ENCODE measurements around the gene HMG20A. TPM values are rescaled to one million over a fixed set of nuclear protein-coding genes. Genes with fewer than 3 reads are reported as not detected.

The HMG20A gene
- total and polyA plus RNA-seq, 9 of the 15 experiments (the other 6 are each of a cell fraction or from before 2014, with no cell fraction given) = 25.0 to 68.1 (median 38.9) TPM

DNA sequence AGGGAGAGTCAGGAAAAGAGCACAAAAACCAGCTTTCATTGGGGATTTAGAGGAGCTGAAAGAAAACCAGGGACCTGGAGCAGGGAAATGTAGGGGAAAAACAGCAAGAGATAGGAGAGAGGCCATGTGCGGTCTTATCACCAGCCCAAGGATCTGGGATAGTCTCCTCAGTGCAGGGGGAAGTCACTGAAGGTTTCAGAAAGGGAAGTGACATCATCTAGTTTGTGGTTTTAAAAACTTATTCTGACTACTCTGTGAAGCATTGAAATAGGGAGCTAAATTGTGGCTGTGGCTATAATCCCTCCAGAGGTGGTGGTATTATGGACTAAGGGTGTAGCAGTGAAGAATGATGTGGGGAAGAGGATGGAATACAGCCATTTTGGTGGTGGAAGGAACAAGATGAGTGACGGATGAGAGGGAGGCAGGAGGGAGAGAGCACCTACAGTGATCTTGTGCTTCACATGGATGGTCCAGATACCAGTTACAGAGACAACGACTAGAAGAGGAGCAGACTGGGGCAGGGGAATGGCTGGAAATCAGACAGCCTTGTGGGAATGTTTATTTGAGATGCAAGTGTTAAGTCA is 72.7 kb downstream of the HMG20A start (continued):
- TF ChIP-seq MGA (IDR thresholded peaks at IDR 0.05) (0 out of 2 replicates have a peak, but pooled peaks have one; percentile 33), CBFA2T2 (conservative IDR thresholded peaks at IDR 0.05) (no peak), L3MBTL2 (IDR thresholded peaks at IDR 0.05) (peak; percentile 64), ATF3 (IDR thresholded peaks at IDR 0.05) (peak; percentile 82), ATF3 (CRISPR knock-in tag; conservative IDR thresholded peaks at IDR 0.05) (no peak)
